Esophagus mucosa (tissue), 1 donor: ENCODE measurements around the gene BMAL1. TPM values are rescaled to one million over a fixed set of nuclear protein-coding genes. Genes with fewer than 3 reads are reported as not detected.

Experiments
- ATAC-seq: fragments of 200-7000 bp; cut with Tn5 transposase; one replicate; pipeline ENCODE4 v1.9.1; 2020
- total RNA-seq: library from RNA; stranded (reverse); gene quantifications from one replicate; pipeline ENCODE4 v1.2.4, GENCODE V29; 2023
- donor health status: DM: yes; HTN: yes; CAD: no.

BMAL1 gene
- total RNA-seq, 1 donor from 2014 or later, result 10.6 TPM

- no peak for ATAC-seq
Observed at GRCh38 chr11:13317293-13318080, 39.9 kb downstream of the BMAL1 start.

- ATAC-seq, result no peak
Observed at GRCh38 chr11:13318498-13319295, 41.1 kb downstream of the BMAL1 start.

GRCh38 chr11:13320688-13321087 lies 43.1 kb downstream of the BMAL1 start:
- no peak for ATAC-seq

- no peak for ATAC-seq
Observed at GRCh38 chr11:13321431-13321830, 43.8 kb downstream of the BMAL1 start.

GRCh38 chr11:13324141-13324540 lies 46.6 kb downstream of the BMAL1 start:
- ATAC-seq, result no peak

- ATAC-seq, result no peak
Observed at GRCh38 chr11:13324709-13325108, 47.1 kb downstream of the BMAL1 start.

GRCh38 chr11:13327421-13327820 lies 49.8 kb downstream of the BMAL1 start:
- ATAC-seq, result no peak

GRCh38 chr11:13328286-13328685 lies 50.7 kb downstream of the BMAL1 start:
- no peak for ATAC-seq

- ATAC-seq, result peak; percentile 66
Observed at GRCh38 chr11:13329670-13330356, 52.2 kb downstream of the BMAL1 start.

GRCh38 chr11:13332124-13332523 lies 54.5 kb downstream of the BMAL1 start:
- ATAC-seq, result no peak

GRCh38 chr11:13333456-13333957 lies 55.9 kb downstream of the BMAL1 start:
- ATAC-seq, result no peak

GRCh38 chr11:13334034-13334786 lies 56.6 kb downstream of the BMAL1 start:
- ATAC-seq, result no peak

- ATAC-seq, result peak; percentile 49
Observed at GRCh38 chr11:13335319-13335718, 57.7 kb downstream of the BMAL1 start.

- ATAC-seq, result no peak
Observed at GRCh38 chr11:13336246-13336878, 58.8 kb downstream of the BMAL1 start.

- ATAC-seq, result no peak
Observed at GRCh38 chr11:13338019-13338426, 60.4 kb downstream of the BMAL1 start.

GRCh38 chr11:13338427-13339069 lies 61.0 kb downstream of the BMAL1 start:
- ATAC-seq, result peak; percentile 73

- ATAC-seq, result peak; percentile 57
Observed at GRCh38 chr11:13339195-13340153, 61.9 kb downstream of the BMAL1 start.

GRCh38 chr11:13341026-13341425 lies 63.4 kb downstream of the BMAL1 start:
- ATAC-seq, result no peak

- no peak for ATAC-seq
Observed at GRCh38 chr11:13343067-13343466, 65.5 kb downstream of the BMAL1 start.
